GM12878 (cell line): ENCODE data around the gene IBTK. TPM values are rescaled to one million over a fixed set of nuclear protein-coding genes. Genes with fewer than 3 reads are reported as not detected.
A peak's percentile ranks its signal among the peaks of the same experiment; 100 is the strongest.

ENCODE experiments used
- ASH2L ChIP-seq: fragments of 300-600, 200-600 bp; sonication (generic); IDR thresholded peaks from 2 replicates; pipeline ENCODE4 v1.6.1; 2017; ENCODE audit warnings: low read depth, mild to moderate bottlenecking, borderline replicate concordance
- FOXK2 ChIP-seq: fragments of 450-650 bp; IDR thresholded peaks from 2 replicates; pipeline ENCODE4 v1.6.1; 2017; ENCODE audit warnings: mild to moderate bottlenecking, moderate library complexity
- KLF5 ChIP-seq: fragments of 450-650 bp; IDR thresholded peaks from 2 replicates; pipeline ENCODE4 v1.6.1; 2014; ENCODE audit warnings: mild to moderate bottlenecking; ENCODE audit not compliant: partially characterized antibody
- TBL1XR1 ChIP-seq: IDR thresholded peaks from 2 replicates; pipeline ENCODE4 v1.6.1; 2012; ENCODE audit warnings: low read depth, low read length, improper control_type of control experiment
- TCF7 ChIP-seq: IDR thresholded peaks from 2 replicates; pipeline ENCODE4 v1.6.1; 2014; ENCODE audit warnings: antibody characterized with exemption, borderline replicate concordance
- ZBTB40 ChIP-seq: fragments of 450-650 bp; IDR thresholded peaks from 2 replicates; pipeline ENCODE4 v1.6.1; 2016; ENCODE audit warnings: mild to moderate bottlenecking, moderate library complexity, borderline replicate concordance
- ZNF592 ChIP-seq: fragments of 450-650 bp; IDR thresholded peaks from 2 replicates; pipeline ENCODE4 v1.6.1; 2017; ENCODE audit warnings: mild to moderate bottlenecking, moderate library complexity
- polyA plus RNA-seq, 11 experiments: library from polyadenylated mRNA; depleted of rRNA in 4 of 11; unstranded in 6 of 11; stranded (reverse) in 5 of 11; fragments of >200 nt; fragmentation: Nextera tagmentation in 4 of 11; fragmentation: Illumina TruSeq in 1 of 11; extraction: Ambion mirVana in 4 of 11; extraction: Trizol in 1 of 11; gene quantifications; 1 replicate in 1 of 11; 2 replicates in 10 of 11; pipeline versions ENCODE4 v1.2.1 to v1.2.3, GENCODE V29; 2011 to 2016; ENCODE audit warnings: inconsistent platforms in 2 of 11, missing spikeins in 2 of 11, low read depth in 1 of 11
- total RNA-seq, 4 experiments: library from RNA; depleted of rRNA in 3 of 4; stranded (reverse); fragments of >200 nt in 3 of 4; fragmentation: Illumina TruSeq in 1 of 4; extraction: Trizol in 1 of 4; gene quantifications; 2 replicates each; pipeline versions ENCODE4 v1.2.1 to v1.2.3, GENCODE V29; 2013 to 2021
- TF ChIP-seq, protein P1 (sequence below), 3 experiments: IDR thresholded peaks in 2 of 3; conservative IDR thresholded peaks in 1 of 3; 2 replicates each; pipeline ENCODE4 v1.5.1; 2011; ENCODE audit warnings: low read depth in 3 of 3, low read length in 3 of 3, mild to moderate bottlenecking in 3 of 3, control low read depth in 2 of 3, moderate library complexity in 2 of 3, inconsistent platforms in 1 of 3, mixed read lengths in 1 of 3; ENCODE audit not compliant: control insufficient read depth in 2 of 3, insufficient read depth in 1 of 3; ENCODE audit errors: extremely low read depth in 1 of 3
- TF ChIP-seq, protein P2 (sequence below): fragments of 450-650 bp; IDR thresholded peaks from 2 replicates; pipeline ENCODE4 v1.6.1; 2017; ENCODE audit warnings: antibody characterized with exemption, mild to moderate bottlenecking, moderate library complexity

Gene IBTK
- total and polyA plus RNA-seq, 10 of the 15 experiments (the other 5 are each of a cell fraction or from before 2014, with no cell fraction given) = 12.0 to 32.1 (median 20.9) TPM

DNA sequence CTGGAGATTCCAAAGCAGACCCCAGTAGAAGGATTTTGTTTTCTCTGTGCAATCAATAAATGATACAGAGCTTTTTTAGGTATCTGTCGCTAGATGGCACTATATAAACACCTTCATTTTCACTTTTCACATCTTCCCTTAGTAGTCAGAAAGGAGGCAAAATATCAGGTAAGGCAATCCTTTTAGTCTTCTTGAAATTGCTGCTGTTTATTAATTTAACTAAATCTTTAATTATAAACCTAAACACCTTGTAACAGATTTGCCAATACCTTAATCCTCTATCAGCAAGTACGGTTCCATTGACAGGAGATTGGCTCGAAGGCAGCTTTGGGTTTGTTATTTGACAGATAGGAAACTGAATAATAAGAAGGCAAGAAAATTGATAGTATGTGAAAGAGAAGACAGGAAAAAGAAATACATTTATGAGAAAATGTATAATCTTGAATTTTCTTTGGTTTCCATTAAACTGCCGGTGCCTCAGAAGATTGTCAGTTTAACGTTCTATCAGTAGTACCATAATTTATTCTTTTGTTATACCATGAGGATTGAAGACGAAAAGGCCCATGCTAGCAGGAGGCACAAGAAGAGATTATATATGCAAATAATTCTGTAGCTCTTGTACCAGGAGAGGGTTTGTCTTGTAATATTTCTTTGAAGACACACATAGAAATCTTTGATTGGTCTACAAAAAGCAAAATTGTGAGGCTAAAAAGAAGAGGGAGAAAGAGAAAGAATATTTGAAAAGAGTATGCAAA lies 23.5 kb upstream of the IBTK start (continued):
- TF ChIP-seq, protein P1, sequence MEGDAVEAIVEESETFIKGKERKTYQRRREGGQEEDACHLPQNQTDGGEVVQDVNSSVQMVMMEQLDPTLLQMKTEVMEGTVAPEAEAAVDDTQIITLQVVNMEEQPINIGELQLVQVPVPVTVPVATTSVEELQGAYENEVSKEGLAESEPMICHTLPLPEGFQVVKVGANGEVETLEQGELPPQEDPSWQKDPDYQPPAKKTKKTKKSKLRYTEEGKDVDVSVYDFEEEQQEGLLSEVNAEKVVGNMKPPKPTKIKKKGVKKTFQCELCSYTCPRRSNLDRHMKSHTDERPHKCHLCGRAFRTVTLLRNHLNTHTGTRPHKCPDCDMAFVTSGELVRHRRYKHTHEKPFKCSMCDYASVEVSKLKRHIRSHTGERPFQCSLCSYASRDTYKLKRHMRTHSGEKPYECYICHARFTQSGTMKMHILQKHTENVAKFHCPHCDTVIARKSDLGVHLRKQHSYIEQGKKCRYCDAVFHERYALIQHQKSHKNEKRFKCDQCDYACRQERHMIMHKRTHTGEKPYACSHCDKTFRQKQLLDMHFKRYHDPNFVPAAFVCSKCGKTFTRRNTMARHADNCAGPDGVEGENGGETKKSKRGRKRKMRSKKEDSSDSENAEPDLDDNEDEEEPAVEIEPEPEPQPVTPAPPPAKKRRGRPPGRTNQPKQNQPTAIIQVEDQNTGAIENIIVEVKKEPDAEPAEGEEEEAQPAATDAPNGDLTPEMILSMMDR (IDR thresholded peaks at IDR 0.05 in 2 of 3, conservative IDR thresholded peaks at IDR 0.05 in 1 of 3; ENCODE audit: control insufficient read depth in 2 of 3, extremely low read depth in 1 of 3, insufficient read depth in 1 of 3, low read depth in 3 of 3, low read length in 3 of 3) = peak; percentile 45 to 65 (median 50)
- TF ChIP-seq KLF5 = no peak
- no peak for TF ChIP-seq TCF7
- TF ChIP-seq TBL1XR1 = no peak
- TF ChIP-seq FOXK2 = no peak
- no peak for TF ChIP-seq ZBTB40
- TF ChIP-seq ASH2L = no peak
- TF ChIP-seq ZNF592 = peak; percentile 37; the same call in 1 of the 2 replicates
- TF ChIP-seq, protein P2, sequence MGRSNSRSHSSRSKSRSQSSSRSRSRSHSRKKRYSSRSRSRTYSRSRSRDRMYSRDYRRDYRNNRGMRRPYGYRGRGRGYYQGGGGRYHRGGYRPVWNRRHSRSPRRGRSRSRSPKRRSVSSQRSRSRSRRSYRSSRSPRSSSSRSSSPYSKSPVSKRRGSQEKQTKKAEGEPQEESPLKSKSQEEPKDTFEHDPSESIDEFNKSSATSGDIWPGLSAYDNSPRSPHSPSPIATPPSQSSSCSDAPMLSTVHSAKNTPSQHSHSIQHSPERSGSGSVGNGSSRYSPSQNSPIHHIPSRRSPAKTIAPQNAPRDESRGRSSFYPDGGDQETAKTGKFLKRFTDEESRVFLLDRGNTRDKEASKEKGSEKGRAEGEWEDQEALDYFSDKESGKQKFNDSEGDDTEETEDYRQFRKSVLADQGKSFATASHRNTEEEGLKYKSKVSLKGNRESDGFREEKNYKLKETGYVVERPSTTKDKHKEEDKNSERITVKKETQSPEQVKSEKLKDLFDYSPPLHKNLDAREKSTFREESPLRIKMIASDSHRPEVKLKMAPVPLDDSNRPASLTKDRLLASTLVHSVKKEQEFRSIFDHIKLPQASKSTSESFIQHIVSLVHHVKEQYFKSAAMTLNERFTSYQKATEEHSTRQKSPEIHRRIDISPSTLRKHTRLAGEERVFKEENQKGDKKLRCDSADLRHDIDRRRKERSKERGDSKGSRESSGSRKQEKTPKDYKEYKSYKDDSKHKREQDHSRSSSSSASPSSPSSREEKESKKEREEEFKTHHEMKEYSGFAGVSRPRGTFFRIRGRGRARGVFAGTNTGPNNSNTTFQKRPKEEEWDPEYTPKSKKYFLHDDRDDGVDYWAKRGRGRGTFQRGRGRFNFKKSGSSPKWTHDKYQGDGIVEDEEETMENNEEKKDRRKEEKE = no peak
